HG03025 (cell line): ENCODE results near the gene METTL9.
"Not testable (repeated sequence)": the region's sequence is repeated elsewhere in the genome, so short reads cannot be mapped to it uniquely, and the experiment has no call there.

Source experiments
- ATAC-seq: cut with Tn5 transposase; IDR thresholded peaks from one replicate; pipeline ENCODE4 v1.9.1; 2021; ENCODE audit warnings: mild to moderate bottlenecking, moderate library complexity; ENCODE audit not compliant: unreplicated experiment, low FRiP score

Gene METTL9

DNA sequence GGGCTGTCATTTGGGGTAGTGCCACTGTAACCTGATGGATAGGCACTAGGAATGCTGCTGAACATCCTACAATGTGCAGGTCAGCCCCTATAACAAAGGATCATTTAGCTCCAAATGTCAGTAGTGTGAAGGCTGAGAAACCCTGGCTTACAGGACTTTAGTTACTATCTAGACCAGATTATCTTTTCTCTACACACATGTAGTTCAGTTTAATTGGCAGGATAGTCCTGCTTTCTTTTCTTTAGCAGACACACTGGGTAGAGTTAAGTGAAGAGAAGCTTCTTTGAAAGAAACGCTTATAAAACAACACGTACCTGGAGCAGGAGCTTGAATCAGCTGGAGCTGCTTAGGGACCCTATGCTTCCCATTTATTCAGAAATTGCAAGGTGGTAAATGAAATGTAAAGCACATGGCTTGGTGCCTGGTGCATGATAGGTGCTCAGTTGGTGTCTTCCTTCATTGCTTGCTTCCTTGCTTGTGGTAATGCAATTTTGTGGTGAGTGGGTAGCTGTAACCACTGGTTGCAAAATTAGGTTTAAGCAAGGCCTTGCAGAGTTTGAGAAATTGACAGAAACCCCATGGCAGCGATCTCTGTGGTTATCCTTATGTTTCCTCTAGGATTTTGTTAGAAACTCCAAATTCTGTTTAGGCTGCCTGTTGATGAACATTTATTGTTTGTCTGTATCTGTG, 9.4 kb downstream of the METTL9 start:
- ATAC-seq: no peak

DNA sequence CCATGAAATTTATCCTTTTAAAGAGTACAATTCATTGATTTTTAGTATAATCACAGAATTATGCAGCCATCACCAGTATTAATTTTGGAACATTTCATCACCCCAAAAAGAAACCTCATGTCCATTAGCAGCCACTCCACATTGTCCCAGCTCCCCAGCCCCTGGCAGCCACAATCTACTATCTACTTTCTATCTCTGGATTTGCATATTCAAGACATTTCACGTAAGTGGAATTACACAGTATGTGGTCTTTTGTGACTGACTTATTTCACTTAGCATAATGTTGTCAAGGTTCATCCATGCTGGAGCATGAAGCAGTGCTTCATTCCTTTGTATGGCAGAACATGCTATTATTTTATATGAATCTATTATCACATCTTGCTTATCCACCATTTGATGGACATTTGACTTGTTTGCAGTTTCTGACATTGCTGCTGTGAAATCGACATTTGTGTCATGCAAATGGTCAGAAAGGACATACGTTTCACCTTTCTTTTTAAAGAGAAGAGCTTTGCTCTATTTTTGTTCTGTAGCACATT, 10.7 kb downstream of the METTL9 start:
- no peak for ATAC-seq

DNA sequence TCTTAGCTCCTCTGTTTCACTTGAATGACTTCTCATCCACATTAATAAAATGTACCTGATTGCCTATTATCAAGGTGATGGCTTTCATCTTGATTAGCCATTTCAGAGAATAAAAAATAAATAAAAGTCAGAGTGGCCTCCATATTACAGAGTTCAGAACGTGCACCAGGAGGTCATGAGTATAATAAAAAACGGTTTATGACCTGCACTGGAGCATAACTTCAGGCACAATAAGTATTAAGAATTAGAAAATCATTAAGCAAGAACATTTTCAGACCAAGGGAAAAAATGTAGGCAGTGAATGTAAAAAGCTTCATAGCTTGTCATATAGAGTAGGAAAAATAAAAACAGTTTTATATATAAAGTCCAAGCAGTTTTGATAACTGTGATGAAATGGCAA, 11.4 kb downstream of the METTL9 start:
- no peak for ATAC-seq

DNA sequence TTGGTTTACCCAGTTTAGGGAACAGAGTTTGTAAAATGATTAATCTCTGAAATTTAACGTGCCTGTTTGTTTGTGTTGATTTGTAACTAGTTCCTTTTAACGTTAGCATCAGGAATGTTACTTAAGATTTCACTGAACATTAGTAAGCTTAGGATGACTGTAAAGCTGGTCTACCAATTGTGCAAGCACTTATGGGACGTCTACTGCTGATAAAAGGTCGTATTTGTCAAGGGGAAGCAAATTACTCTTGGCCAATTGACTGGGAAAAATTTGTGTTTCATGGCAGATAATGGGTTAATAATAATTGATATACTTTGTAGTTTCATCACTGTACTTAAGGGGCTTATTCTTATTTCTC, 11.8 kb downstream of the METTL9 start:
- ATAC-seq: no peak

- ATAC-seq: no peak
Measured at GRCh38 chr16:21611556-21612384, 12.4 kb downstream of the METTL9 start.

DNA sequence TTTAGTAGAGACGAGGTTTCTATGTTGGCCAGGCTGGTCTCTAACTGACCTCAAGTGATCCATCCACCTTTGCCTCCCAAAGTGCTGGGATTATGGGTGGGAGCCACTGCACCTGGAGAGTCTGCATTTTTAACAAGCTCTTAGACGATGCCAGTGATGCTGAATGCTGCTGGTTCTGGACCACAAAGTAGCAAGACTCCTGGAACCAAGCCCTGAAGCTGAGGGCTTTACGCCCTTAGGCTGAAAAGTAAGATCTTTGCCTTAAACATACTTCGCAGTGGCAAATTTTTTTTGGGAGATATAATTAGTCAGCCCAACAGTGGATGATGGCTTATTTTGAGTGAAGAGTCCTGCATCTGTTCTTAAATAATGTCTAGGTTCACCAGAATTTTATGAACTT, 14.0 kb downstream of the METTL9 start:
- no peak for ATAC-seq

DNA sequence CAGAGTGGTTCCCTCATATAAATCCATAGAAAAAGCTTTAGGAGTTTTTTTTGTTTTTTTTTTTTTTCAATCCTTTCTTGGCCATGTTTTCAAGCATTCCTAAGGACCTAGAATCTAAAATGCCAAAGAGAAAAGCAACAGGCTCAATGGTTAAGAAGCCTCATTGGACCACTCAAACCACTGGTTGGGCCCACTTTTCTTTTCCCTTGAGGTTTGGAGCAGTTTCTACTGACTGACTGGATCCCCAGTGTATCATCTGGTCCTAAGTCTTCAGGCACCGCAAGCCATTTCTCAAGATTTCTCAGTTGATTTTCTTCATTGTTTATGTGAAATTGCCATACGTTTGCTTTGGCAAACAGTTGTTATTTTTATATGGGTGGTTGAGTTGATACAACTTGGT, 14.4 kb downstream of the METTL9 start:
- ATAC-seq: no peak

DNA sequence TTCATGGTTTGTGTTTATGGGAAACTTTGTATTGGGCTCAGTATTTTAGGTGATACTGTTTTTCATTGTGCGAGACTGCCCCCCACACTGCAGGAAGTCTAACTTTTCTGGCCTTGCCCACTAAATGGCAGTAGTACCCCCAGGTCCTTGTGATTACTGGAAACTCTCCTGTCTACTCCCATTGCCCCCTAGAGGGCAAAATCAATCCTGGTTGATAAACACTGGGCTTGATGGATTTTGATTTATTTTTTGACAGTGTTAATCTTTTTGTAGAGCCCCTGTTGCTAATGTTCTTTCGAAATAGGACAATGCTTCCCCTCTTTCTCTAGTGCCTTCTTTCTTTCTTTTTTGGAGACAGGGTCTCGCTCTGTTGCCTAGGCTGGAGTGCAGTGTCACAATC, 15.5 kb downstream of the METTL9 start:
- no peak for ATAC-seq

DNA sequence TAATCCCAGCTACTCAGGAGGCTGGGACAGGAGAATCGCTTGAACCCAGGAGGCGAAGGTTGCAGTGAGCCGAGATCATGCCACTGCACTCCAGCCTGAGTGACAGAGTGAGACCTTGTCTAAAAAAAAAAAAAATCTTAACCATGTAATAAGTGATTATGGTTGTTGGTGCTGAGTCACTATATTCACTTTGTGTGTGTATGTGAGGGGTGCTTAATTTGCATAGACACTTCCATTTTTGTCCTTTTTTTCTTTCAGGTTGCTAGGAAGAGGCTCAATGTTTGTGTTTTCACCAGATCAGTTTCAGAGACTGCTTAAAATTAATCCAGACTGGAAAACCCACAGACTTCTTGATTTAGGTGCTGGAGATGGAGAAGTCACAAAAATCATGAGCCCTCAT, 18.2 kb downstream of the METTL9 start:
- no peak for ATAC-seq

DNA sequence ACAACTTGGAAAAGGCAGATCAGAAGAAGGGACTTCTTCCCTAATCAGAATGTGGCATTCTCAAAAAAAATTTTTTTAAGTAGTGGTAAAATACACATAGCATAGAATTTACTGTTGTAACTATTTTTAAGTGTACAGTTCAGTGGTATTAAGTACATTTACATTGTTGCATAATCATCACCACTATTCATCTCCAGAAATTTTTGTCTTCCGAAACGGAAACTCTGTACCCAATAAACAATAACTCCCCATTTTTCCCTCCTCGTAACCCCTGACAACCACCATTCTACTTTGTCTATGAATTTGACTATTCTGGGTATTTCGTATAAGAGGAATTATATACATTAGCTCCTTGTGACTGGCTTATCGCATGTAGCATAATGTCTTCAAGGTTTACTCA, 18.9 kb downstream of the METTL9 start:
- ATAC-seq: no peak

DNA sequence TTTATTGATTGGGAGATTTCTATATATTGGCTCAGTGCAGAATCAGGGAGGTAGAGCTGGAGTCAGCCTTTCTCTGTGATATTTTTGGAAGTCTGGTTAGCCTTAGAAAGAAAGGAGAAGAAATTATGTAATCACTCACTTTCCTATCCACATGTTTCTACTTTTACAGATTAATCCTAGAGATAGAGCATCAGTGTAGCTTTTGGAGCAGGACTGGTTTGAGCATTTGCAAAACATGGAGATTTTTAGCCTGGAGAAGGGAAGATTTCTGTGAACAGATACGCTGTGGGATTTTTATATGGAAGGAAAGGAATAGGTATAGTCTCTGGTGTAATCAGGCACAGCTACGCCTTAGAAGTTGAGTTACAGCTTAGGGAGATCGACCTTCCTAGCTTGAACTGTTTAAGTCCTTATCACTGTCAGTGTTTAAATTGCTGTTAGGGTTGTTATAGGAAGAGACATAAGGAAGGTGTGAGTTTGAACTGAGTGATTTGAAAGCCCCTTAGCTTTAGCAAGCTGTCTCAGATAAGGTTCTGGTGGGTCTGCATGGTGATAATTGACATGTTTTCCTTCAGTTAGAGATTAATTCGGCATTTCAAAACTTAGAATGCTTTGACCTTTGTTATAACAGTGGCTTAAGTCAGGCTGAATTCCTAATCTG, 20.5 kb downstream of the METTL9 start:
- no peak for ATAC-seq

- ATAC-seq: no peak
Measured at GRCh38 chr16:21620592-21620991, 21.2 kb downstream of the METTL9 start.

DNA sequence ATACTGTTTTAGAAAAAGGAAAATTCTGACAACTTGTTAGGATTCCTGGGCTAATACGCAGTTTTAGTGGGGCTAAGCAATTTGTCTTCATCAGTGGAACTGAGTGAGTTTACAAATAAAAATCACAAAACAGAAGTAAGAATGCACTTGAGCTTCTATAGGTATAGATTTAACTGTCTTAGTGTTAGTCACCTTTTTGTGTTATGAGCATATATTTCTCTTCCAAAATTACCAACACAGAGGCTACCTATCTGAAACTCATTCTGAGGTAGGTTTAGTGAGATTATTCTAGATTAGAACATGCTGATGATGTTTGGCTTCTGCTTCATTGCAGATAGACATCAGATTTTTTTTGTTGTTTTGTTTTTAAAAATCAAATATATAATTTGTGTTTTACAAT, 23.2 kb downstream of the METTL9 start:
- ATAC-seq: no peak

GRCh38 chr16:21625026-21625425, 25.6 kb downstream of the METTL9 start:
- no peak for ATAC-seq

GRCh38 chr16:21626659-21627277, 27.4 kb downstream of the METTL9 start:
- ATAC-seq: no peak

GRCh38 chr16:21628121-21628726, 28.8 kb downstream of the METTL9 start:
- ATAC-seq: no peak

- ATAC-seq: no peak
Measured at GRCh38 chr16:21628772-21629171, 29.4 kb downstream of the METTL9 start.

DNA sequence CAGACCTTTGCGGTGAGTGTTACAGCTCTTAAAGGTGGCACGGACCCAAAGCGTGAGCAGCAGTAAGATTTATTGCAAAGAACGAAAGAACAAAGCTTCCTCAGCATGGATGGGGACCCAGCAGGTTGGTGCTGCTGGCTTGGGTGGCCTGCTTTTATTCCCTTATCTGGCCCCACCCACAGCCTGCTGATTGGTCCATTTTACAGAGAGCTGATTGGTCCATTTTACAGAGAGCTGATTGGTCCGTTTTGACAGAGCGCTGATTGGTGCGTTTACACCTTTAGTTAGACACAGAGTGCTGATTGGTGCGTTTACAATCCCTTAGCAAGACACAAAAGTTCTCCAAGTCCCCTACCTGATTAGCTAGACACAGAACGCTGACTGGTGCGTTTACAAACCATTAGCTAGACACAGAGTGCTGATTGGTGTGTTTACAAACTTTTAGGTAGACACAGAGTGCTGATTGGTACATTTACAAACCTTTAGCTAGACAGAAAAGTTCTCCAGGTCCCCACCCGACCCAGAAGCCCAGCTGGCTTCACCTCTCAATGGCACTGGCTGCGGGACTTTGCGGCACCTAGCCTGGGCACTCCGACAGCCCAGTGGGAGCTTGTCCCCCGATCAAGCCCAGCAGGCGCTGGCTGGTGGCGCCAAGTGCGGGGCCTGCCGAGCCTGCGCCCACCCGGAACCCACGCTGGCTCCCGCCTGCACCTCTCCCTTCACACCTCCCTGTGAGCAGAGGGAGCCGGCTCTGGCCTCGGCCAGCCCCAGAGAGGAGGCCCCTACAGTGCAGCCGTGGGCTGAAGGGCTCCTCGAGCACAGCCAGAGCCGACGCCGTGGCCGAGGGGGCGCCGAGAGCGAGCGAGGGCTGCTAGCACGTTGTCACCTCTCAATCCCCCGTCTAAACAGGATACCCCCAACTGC, 30.5 kb downstream of the METTL9 start:
- ATAC-seq: not testable (repeated sequence)

DNA sequence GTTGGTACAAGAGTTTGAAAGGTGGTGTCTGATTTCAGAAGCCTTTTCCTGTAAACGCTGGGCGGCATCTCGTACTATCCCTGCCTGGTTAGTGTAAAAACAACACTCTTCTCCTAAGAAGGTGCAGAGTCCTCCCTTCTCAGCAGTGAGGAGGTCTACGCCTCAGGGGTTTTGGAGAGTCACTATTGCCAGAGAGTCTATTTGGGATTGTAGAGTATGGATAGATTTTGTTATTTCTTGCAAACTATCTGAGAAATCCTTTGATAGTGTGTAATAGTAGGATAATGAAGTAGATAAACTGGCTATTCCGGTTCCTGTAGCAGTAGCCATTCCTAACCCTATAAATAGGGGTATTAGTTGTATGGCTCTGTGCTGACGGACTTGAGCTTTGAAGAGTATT, 31.5 kb downstream of the METTL9 start:
- ATAC-seq: not testable (repeated sequence)
